H9 (cell line): ENCODE results near the gene PRTN3. TPM values are rescaled to one million over a fixed set of nuclear protein-coding genes. Genes with fewer than 3 reads are reported as not detected.

Experiments
- DNase-seq: peaks from one replicate; pipeline ENCODE4 v3.0.0-alpha.2; 2017
- H2AFZ ChIP-seq: one replicate; pipeline ENCODE4 v1.6.1; 2013; ENCODE audit warnings: mild to moderate bottlenecking, low read length, control low read depth, moderate library complexity
- H2AK5ac ChIP-seq: 2 replicates; pipeline ENCODE4 v1.6.1; 2013; ENCODE audit warnings: low read length, control low read depth, mixed read lengths; ENCODE audit not compliant: insufficient read length
- H2BK120ac ChIP-seq: one replicate; pipeline ENCODE4 v1.6.1; 2013; ENCODE audit warnings: low read depth, mild to moderate bottlenecking, low read length, control low read depth, inconsistent platforms; ENCODE audit not compliant: poor library complexity, severe bottlenecking
- H2BK12ac ChIP-seq: 2 replicates; pipeline ENCODE4 v1.6.1; 2013; ENCODE audit warnings: low read length, control low read depth, mixed read lengths, low read depth; ENCODE audit not compliant: insufficient read length
- H2BK15ac ChIP-seq: 2 replicates; pipeline ENCODE4 v1.6.1; 2013; ENCODE audit warnings: low read depth, low read length, control low read depth
- H2BK20ac ChIP-seq: one replicate; pipeline ENCODE4 v1.6.1; 2013; ENCODE audit warnings: low read depth, mild to moderate bottlenecking, low read length, control low read depth, inconsistent platforms; ENCODE audit not compliant: poor library complexity, severe bottlenecking
- H2BK5ac ChIP-seq: 2 replicates; pipeline ENCODE4 v1.6.1; 2013; ENCODE audit warnings: low read length, control low read depth, mixed read lengths; ENCODE audit not compliant: insufficient read length
- H3K14ac ChIP-seq: 2 replicates; pipeline ENCODE4 v1.6.1; 2013; ENCODE audit warnings: low read length, control low read depth; ENCODE audit not compliant: insufficient read depth
- H3K18ac ChIP-seq: 2 replicates; pipeline ENCODE4 v1.6.1; 2013; ENCODE audit warnings: low read depth, mild to moderate bottlenecking, mixed read lengths, low read length, control low read depth; ENCODE audit not compliant: insufficient read length
- H3K23ac ChIP-seq: 2 replicates; pipeline ENCODE4 v1.6.1; 2013; ENCODE audit warnings: low read length, control low read depth, mixed read lengths, low read depth; ENCODE audit not compliant: insufficient read length
- H3K23me2 ChIP-seq: 2 replicates; pipeline ENCODE4 v1.6.1; 2013; ENCODE audit warnings: low read depth, mild to moderate bottlenecking, mixed read lengths, low read length, control low read depth; ENCODE audit not compliant: insufficient read length, poor library complexity, severe bottlenecking
- H3K27ac ChIP-seq: 2 replicates; pipeline ENCODE4 v1.5.1; 2013; ENCODE audit warnings: low read length, control low read depth, mixed read lengths, low read depth; ENCODE audit not compliant: insufficient read length
- H3K27me3 ChIP-seq: 2 replicates; pipeline ENCODE4 v1.6.1; 2013; ENCODE audit warnings: low read length, control low read depth, inconsistent platforms; ENCODE audit not compliant: insufficient read depth
- H3K4ac ChIP-seq: 2 replicates; pipeline ENCODE4 v1.6.1; 2013; ENCODE audit warnings: low read depth, mild to moderate bottlenecking, control low read depth, inconsistent platforms, low read length, moderate library complexity
- H3K4me1 ChIP-seq: 2 replicates; pipeline ENCODE4 v1.6.1; 2013; ENCODE audit warnings: low read length, control low read depth, inconsistent platforms; ENCODE audit not compliant: insufficient read depth
- H3K4me2 ChIP-seq: 2 replicates; pipeline ENCODE4 v1.6.1; 2013; ENCODE audit warnings: low read length, control low read depth, mixed read lengths; ENCODE audit not compliant: insufficient read length, insufficient read depth
- H3K56ac ChIP-seq: 2 replicates; pipeline ENCODE4 v1.6.1; 2013; ENCODE audit warnings: low read depth, mild to moderate bottlenecking, mixed read lengths, low read length, control low read depth; ENCODE audit not compliant: insufficient read length
- H3K79me1 ChIP-seq: 2 replicates; pipeline ENCODE4 v1.6.1; 2013; ENCODE audit warnings: low read depth, mild to moderate bottlenecking, moderate library complexity, low read length, control low read depth, inconsistent platforms; ENCODE audit not compliant: insufficient read depth, poor library complexity, severe bottlenecking
- H3K79me2 ChIP-seq: 2 replicates; pipeline ENCODE4 v1.6.1; 2013; ENCODE audit warnings: low read length, control low read depth, inconsistent platforms; ENCODE audit not compliant: insufficient read depth
- H3K9ac ChIP-seq: 2 replicates; pipeline ENCODE4 v1.6.1; 2013; ENCODE audit warnings: low read length, control low read depth, mixed read lengths; ENCODE audit not compliant: insufficient read length; ENCODE audit errors: extremely low read depth
- H3K9me3 ChIP-seq: one replicate; pipeline ENCODE4 v1.6.1; 2013; ENCODE audit warnings: low read depth, low read length, inconsistent platforms; ENCODE audit not compliant: control insufficient read depth
- H3T11ph ChIP-seq: one replicate; pipeline ENCODE4 v1.6.1; 2013; ENCODE audit warnings: mild to moderate bottlenecking, low read length, control low read depth, inconsistent platforms
- H4K20me1 ChIP-seq: one replicate; pipeline ENCODE4 v1.6.1; 2013; ENCODE audit not compliant: control insufficient read depth, insufficient read length, insufficient read depth
- H4K5ac ChIP-seq: 2 replicates; pipeline ENCODE4 v1.6.1; 2013; ENCODE audit warnings: low read depth, mild to moderate bottlenecking, mixed read lengths, low read length, control low read depth; ENCODE audit not compliant: insufficient read length
- H4K8ac ChIP-seq: replicated peaks from 2 replicates; pipeline ENCODE4 v1.6.1; 2013; ENCODE audit warnings: low read length, control low read depth, mixed read lengths, low read depth; ENCODE audit not compliant: insufficient read length
- H4K91ac ChIP-seq: 2 replicates; pipeline ENCODE4 v1.6.1; 2013; ENCODE audit warnings: low read depth, mild to moderate bottlenecking, moderate library complexity, mixed read lengths, low read length, control low read depth; ENCODE audit not compliant: insufficient read length
- H3K27ac Mint-ChIP-seq, 3 experiments: 2 replicates in 2 of 3; 3 replicates in 1 of 3; pipeline ENCODE4 v1.8.0; 2020 to 2021; ENCODE audit warnings: mixed read lengths in 3 of 3, mild to moderate bottlenecking in 1 of 3, moderate library complexity in 1 of 3
- H3K27me3 Mint-ChIP-seq: 2 replicates; pipeline ENCODE4 v1.8.0; 2021; ENCODE audit warnings: low read depth, mild to moderate bottlenecking, moderate library complexity, mixed read lengths
- H3K36me3 Mint-ChIP-seq, 3 experiments: 2 replicates in 2 of 3; 3 replicates in 1 of 3; pipeline ENCODE4 v1.8.0; 2020 to 2021; ENCODE audit warnings: low read depth in 3 of 3, mixed read lengths in 3 of 3; ENCODE audit not compliant: insufficient read depth in 1 of 3
- H3K4me1 Mint-ChIP-seq, 2 experiments: 2 replicates each; pipeline ENCODE4 v1.8.0; 2020; ENCODE audit warnings: mixed read lengths in 2 of 2
- H3K4me3 Mint-ChIP-seq, 2 experiments: 2 replicates in 1 of 2; 3 replicates in 1 of 2; pipeline ENCODE4 v1.8.0; 2020 to 2021; ENCODE audit warnings: mild to moderate bottlenecking in 2 of 2, mixed read lengths in 2 of 2, moderate library complexity in 1 of 2
- H3K9me3 Mint-ChIP-seq, 2 experiments: 2 replicates in 1 of 2; 3 replicates in 1 of 2; pipeline ENCODE4 v1.8.0; 2020; ENCODE audit warnings: mild to moderate bottlenecking in 2 of 2, mixed read lengths in 2 of 2, moderate library complexity in 1 of 2
- CTCF ChIP-seq: fragments of 200-600 bp; sonication (generic); conservative IDR thresholded peaks from 3 replicates; pipeline ENCODE4 v1.8.0; 2021; ENCODE audit warnings: antibody characterized with exemption, mild to moderate bottlenecking
- WGBS: extraction: QIAGEN DNeasy Blood & Tissue Kit; methylation state at CpG from one replicate; pipeline ENCODE4 v1.1.7; 2013; ENCODE audit warnings: missing lambda C conversion rate, low lambda C conversion rate, mixed read lengths; ENCODE audit not compliant: insufficient read length; ENCODE audit errors: extremely low coverage; 5-methylcytosine and 5-hydroxymethylcytosine counted together
- total RNA-seq: library from RNA; stranded (reverse); gene quantifications from 2 replicates; pipeline ENCODE4 v1.2.1, GENCODE V29; 2021

PRTN3 gene
- total RNA-seq, 1 experiment from 2014 or later = 0.31 TPM

GRCh38 chr19:850979-851335 lies 10.2 kb downstream of the PRTN3 start:
- no peaks in the 10 kb centered on the region for H3K79me2 ChIP-seq
- no peak overlapping the region for H2BK20ac ChIP-seq
- no peak for TF ChIP-seq CTCF

More at GRCh38 chr19:850979-851335, 10.2 kb downstream of the PRTN3 start:
- Histone ChIP-seq H3K23me2 (no peaks in the 10 kb centered on the region), H3K23ac (no peak overlapping the region), H2BK5ac (no peak overlapping the region), H3K9ac (no peak overlapping the region), H2AFZ (no peak overlapping the region), H2AK5ac (no peak overlapping the region), H3K27ac (no peak overlapping the region), H3K4ac (no peak overlapping the region), H2BK12ac (no peak overlapping the region), H4K91ac (no peak overlapping the region), H4K20me1 (no peaks in the 10 kb centered on the region), H3K9me3 (no peaks in the 10 kb centered on the region), H3T11ph (no peak overlapping the region), H4K8ac (no peak overlapping the region), H4K5ac (no peak overlapping the region), H3K79me1 (no peaks in the 10 kb centered on the region), H2BK15ac (no peak overlapping the region), H3K18ac (no peak overlapping the region), H3K14ac (no peak overlapping the region), H2BK120ac (no peak overlapping the region), H3K56ac (no peak overlapping the region), H3K27me3 (no peaks in the 10 kb centered on the region), H3K4me2 (no peak overlapping the region), H3K4me1 (no peaks in the 10 kb centered on the region)
- H3K27ac Mint-ChIP-seq = no peak overlapping the region
- H3K27me3 Mint-ChIP-seq = peaks cover 22% of the 10 kb centered on the region
- DNase-seq = no peak
- H3K4me3 Mint-ChIP-seq = no peak overlapping the region
- H3K9me3 Mint-ChIP-seq = no peaks in the 10 kb centered on the region; a peak in 1 of 5 replicates
- no CpG with 5 or more reads among the region's 13 CpGs for WGBS
- H3K36me3 Mint-ChIP-seq = no peaks in the 10 kb centered on the region
- H3K4me1 Mint-ChIP-seq = peaks cover 0 to 4% of the 10 kb centered on the region in 2 experiments; a peak in 2 of 4 replicates
